Keratinocyte (primary cell): ENCODE results near the gene MBNL2. TPM values are rescaled to one million over a fixed set of nuclear protein-coding genes. Genes with fewer than 3 reads are reported as not detected.
A peak's percentile ranks its signal among the peaks of the same experiment; 100 is the strongest.

Experiments used
- DNase-seq: peaks from one replicate; pipeline ENCODE4 v3.0.0-alpha.2; 2011; ENCODE audit warnings: low read depth, missing footprints, low spot score
- FAIRE-seq: peaks from 2 replicates; lab custom pipeline; 2011; peaks lifted over from hg19 to GRCh38; lab: Jason Lieb, UNC
- H2AFZ ChIP-seq: 2 replicates; pipeline ENCODE4 v1.6.0; 2012; ENCODE audit warnings: low read length, control low read depth, inconsistent platforms; ENCODE audit not compliant: control insufficient read depth
- H3K27ac ChIP-seq: 2 replicates; pipeline ENCODE4 v1.5.1; 2011; ENCODE audit warnings: low read length; ENCODE audit not compliant: control insufficient read depth, insufficient read depth
- H3K27me3 ChIP-seq: 3 replicates; pipeline ENCODE4 v1.6.0; 2011; ENCODE audit warnings: low read length; ENCODE audit not compliant: control insufficient read depth, insufficient read depth; ENCODE audit errors: extremely low read depth
- H3K36me3 ChIP-seq, 2 experiments: 2 replicates in 1 of 2; 3 replicates in 1 of 2; pipeline ENCODE4 v1.5.1; 2011; ENCODE audit warnings: low read length in 2 of 2, mild to moderate bottlenecking in 1 of 2; ENCODE audit not compliant: control insufficient read depth in 2 of 2, insufficient read depth in 2 of 2; ENCODE audit errors: extremely low read depth in 1 of 2
- H3K4me1 ChIP-seq: 3 replicates; pipeline ENCODE4 v1.5.1; 2011; ENCODE audit warnings: low read length; ENCODE audit not compliant: control insufficient read depth, insufficient read depth; ENCODE audit errors: extremely low read depth
- H3K4me2 ChIP-seq: 3 replicates; pipeline ENCODE4 v1.6.0; 2011; ENCODE audit warnings: low read depth, low read length; ENCODE audit not compliant: control insufficient read depth, insufficient read depth; ENCODE audit errors: extremely low read depth
- H3K4me3 ChIP-seq, 3 experiments: fragments of 200-600 bp in 1 of 3; sonication (generic) in 1 of 3; 2 replicates in 2 of 3; 3 replicates in 1 of 3; pipeline ENCODE4 v1.5.1; 2011 to 2016; ENCODE audit warnings: low read length in 3 of 3, mild to moderate bottlenecking in 3 of 3, control low read depth in 2 of 3, inconsistent platforms in 1 of 3, low read depth in 1 of 3, mixed read lengths in 1 of 3, mixed run types in 1 of 3, moderate library complexity in 1 of 3; ENCODE audit not compliant: control insufficient read depth in 2 of 3, insufficient read depth in 2 of 3; ENCODE audit errors: extremely low read depth in 1 of 3
- H3K79me2 ChIP-seq: 2 replicates; pipeline ENCODE4 v1.6.0; 2012; ENCODE audit warnings: low read length; ENCODE audit not compliant: control insufficient read depth, insufficient read depth
- H3K9ac ChIP-seq: 3 replicates; pipeline ENCODE4 v1.6.0; 2011; ENCODE audit warnings: low read length; ENCODE audit not compliant: control insufficient read depth, insufficient read depth; ENCODE audit errors: extremely low read depth
- H3K9me1 ChIP-seq: 3 replicates; pipeline ENCODE4 v1.6.0; 2011; ENCODE audit warnings: low read length; ENCODE audit not compliant: control insufficient read depth, insufficient read depth; ENCODE audit errors: extremely low read depth
- H3K9me3 ChIP-seq: 2 replicates; pipeline ENCODE4 v1.5.1; 2012; ENCODE audit warnings: low read depth, low read length; ENCODE audit not compliant: control insufficient read depth
- H4K20me1 ChIP-seq: 3 replicates; pipeline ENCODE4 v1.6.0; 2011; ENCODE audit warnings: low read length; ENCODE audit not compliant: control insufficient read depth, insufficient read depth; ENCODE audit errors: extremely low read depth
- CTCF ChIP-seq, 3 experiments: IDR thresholded peaks in 1 of 3; conservative IDR thresholded peaks in 1 of 3; optimal IDR thresholded peaks in 1 of 3; 2 replicates in 2 of 3; 3 replicates in 1 of 3; pipeline versions ENCODE3 to v1.5.1; 2011; ENCODE audit warnings: low read length in 3 of 3, mild to moderate bottlenecking in 3 of 3, moderate library complexity in 2 of 3, control low read depth in 1 of 3, inconsistent platforms in 1 of 3; ENCODE audit not compliant: insufficient read depth in 2 of 3; ENCODE audit errors: extremely low read depth in 1 of 3
- EZH2 ChIP-seq: IDR thresholded peaks from one replicate; pipeline ENCODE4 v1.6.1; 2012; ENCODE audit warnings: inconsistent platforms, mild to moderate bottlenecking, low read length, moderate library complexity
- dilution Hi-C: fragments of 300-500 bp; cut with MboI; formaldehyde crosslinking; loops from one replicate; pipeline ENCODE4 v1.7.0; 2020; ENCODE audit warnings: low sequenced_read_pairs; ENCODE audit not compliant: extremely low pct_ligation_motif_present
- polyA plus RNA-seq, 5 experiments: library from polyadenylated mRNA; depleted of rRNA in 3 of 5; stranded (reverse) in 3 of 5; stranded (forward) in 1 of 5; unstranded in 1 of 5; fragments of >200 nt; gene quantifications; 1 replicate in 1 of 5; 2 replicates in 3 of 5; 3 replicates in 1 of 5; pipeline versions ENCODE4 v1.2.1 to v1.2.3, GENCODE V29; 2011 to 2012; ENCODE audit warnings: missing spikeins in 2 of 5, low read depth in 1 of 5, low replicate concordance in 1 of 5

The MBNL2 gene
- polyA plus RNA-seq, 1 donor (not counting 4 experiments of a cell fraction or from before 2014, with no cell fraction given) = 28.4 TPM

- Histone ChIP-seq H3K4me2 (peak overlapping the region; percentile 29), H3K9me3 (no peaks in the 10 kb centered on the region), H3K27ac (peak overlapping the region; percentile 86), H4K20me1 (no peaks in the 10 kb centered on the region), H2AFZ (no peak overlapping the region), H3K79me2 (peaks cover 43% of the 10 kb centered on the region), H3K4me3 (no peak overlapping the region), H3K27me3 (no peaks in the 10 kb centered on the region), H3K36me3 (peaks cover 0 to 1% of the 10 kb centered on the region in 2 experiments), H3K9me1 (no peaks in the 10 kb centered on the region), H3K9ac (peak overlapping the region; percentile 19), H3K4me1 (peaks cover 68% of the 10 kb centered on the region)
- dilution Hi-C loops = no loop called here
- FAIRE-seq (peak; percentile 43), DNase-seq (no peak)
- TF ChIP-seq EZH2 (no peak), CTCF (optimal IDR thresholded peaks at IDR 0.05 in 1 of 3, IDR thresholded peaks at IDR 0.05 in 1 of 3, conservative IDR thresholded peaks at IDR 0.05 in 1 of 3; ENCODE audit: extremely low read depth in 1 of 3, insufficient read depth in 2 of 3, low read length in 3 of 3) (peak in 1 of 3 experiments; percentile 1)
These were observed 58.9 kb downstream of the MBNL2 start for GRCh38 chr13:97281028-97281427.

- Histone ChIP-seq H3K9me3 (no peaks in the 10 kb centered on the region), H3K9me1 (no peaks in the 10 kb centered on the region), H3K4me1 (peaks cover 59% of the 10 kb centered on the region), H2AFZ (no peak overlapping the region), H3K27ac (no peak overlapping the region), H3K79me2 (peaks cover 43% of the 10 kb centered on the region), H3K4me2 (peak overlapping the region; percentile 15), H3K4me3 (no peak overlapping the region), H3K36me3 (no peaks in the 10 kb centered on the region), H3K27me3 (no peaks in the 10 kb centered on the region), H3K9ac (no peak overlapping the region), H4K20me1 (no peaks in the 10 kb centered on the region)
- FAIRE-seq = peak; percentile 79
- TF ChIP-seq CTCF (optimal IDR thresholded peaks at IDR 0.05 in 1 of 3, IDR thresholded peaks at IDR 0.05 in 1 of 3, conservative IDR thresholded peaks at IDR 0.05 in 1 of 3; ENCODE audit: extremely low read depth in 1 of 3, insufficient read depth in 2 of 3, low read length in 3 of 3) (no peak), EZH2 (no peak)
- no peak for DNase-seq
- dilution Hi-C loops = no loop called here
These were observed 60.6 kb downstream of the MBNL2 start for GRCh38 chr13:97282705-97283104.
